Body of pancreas (tissue), 4 donors: ENCODE results near the gene CACNG7.

Experiments
- POLR2A ChIP-seq, 3 donors: fragments of 450-650 bp; IDR thresholded peaks; one replicate each; pipeline ENCODE4 v1.6.1; 2016; ENCODE audit warnings: antibody characterized with exemption in 3 of 3, mild to moderate bottlenecking in 2 of 3
- TF ChIP-seq, protein P1 (sequence below), 7 experiments: fragments of 450-650 bp in 4 of 7; fragments of 200-600 bp in 3 of 7; sonication (generic) in 3 of 7; IDR thresholded peaks; one replicate each; pipeline ENCODE4 v1.5.1; 2016 to 2019; ENCODE audit warnings: antibody characterized with exemption in 7 of 7

DNA sequence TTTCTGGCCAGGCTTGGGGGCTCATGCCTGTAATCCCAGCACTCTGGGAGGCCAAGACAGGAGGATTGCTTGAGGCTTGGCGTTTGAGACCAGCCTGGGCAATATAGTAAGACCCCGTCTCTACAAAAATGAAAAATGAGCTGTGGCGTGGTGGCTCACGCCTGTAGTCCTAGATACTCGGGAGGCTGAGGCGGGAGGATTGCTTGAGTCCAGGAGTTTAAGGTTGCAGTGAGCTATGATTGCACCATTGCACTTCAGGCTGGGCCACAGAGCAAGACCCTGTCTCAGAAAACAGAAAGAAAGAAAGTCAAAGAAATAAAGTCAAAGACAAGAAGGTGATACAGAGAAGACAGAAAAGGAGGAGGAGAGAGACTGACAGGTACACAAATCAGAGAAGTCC is 79.9 kb downstream of the CACNG7 start:
- TF ChIP-seq, protein P1, sequence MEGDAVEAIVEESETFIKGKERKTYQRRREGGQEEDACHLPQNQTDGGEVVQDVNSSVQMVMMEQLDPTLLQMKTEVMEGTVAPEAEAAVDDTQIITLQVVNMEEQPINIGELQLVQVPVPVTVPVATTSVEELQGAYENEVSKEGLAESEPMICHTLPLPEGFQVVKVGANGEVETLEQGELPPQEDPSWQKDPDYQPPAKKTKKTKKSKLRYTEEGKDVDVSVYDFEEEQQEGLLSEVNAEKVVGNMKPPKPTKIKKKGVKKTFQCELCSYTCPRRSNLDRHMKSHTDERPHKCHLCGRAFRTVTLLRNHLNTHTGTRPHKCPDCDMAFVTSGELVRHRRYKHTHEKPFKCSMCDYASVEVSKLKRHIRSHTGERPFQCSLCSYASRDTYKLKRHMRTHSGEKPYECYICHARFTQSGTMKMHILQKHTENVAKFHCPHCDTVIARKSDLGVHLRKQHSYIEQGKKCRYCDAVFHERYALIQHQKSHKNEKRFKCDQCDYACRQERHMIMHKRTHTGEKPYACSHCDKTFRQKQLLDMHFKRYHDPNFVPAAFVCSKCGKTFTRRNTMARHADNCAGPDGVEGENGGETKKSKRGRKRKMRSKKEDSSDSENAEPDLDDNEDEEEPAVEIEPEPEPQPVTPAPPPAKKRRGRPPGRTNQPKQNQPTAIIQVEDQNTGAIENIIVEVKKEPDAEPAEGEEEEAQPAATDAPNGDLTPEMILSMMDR (IDR thresholded peaks at IDR 0.05): no peak
- no peak for TF ChIP-seq POLR2A (IDR thresholded peaks at IDR 0.05)
